GM21529 (cell line): ENCODE results near the gene MRPL37.

Experiments used
- ATAC-seq: cut with Tn5 transposase; IDR thresholded peaks from one replicate; pipeline ENCODE4 v1.9.1; 2021; ENCODE audit not compliant: unreplicated experiment

Gene MRPL37

DNA sequence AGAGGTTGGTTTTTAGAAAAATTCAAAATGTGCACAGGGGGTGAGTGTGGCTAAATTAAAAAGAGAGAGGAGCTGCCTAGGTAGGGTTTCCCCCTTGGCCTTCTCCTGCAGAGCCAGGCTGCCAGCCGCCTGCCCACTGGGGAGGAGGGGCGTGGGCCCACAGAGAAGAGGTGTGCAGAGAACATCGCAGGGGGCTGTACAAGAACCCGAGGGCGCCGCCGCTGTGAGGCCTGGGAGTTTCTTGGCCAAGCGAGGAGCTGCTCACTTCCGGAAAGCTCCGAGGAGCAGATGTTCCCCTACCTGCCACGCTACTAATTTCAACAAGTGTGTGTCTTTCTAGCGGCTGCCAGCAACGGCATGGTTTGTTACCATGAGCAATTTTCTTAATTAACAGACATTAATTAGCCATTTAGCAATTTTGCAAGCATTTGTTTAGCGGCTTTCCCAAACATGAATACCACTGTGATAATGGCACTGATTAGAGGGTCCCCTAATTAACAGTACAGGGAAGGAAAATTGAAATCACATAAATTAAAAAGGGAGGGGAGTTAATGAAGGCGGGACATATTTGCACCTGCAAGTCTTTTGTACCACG is 59.7 kb downstream of the MRPL37 start:
- no peak for ATAC-seq

DNA sequence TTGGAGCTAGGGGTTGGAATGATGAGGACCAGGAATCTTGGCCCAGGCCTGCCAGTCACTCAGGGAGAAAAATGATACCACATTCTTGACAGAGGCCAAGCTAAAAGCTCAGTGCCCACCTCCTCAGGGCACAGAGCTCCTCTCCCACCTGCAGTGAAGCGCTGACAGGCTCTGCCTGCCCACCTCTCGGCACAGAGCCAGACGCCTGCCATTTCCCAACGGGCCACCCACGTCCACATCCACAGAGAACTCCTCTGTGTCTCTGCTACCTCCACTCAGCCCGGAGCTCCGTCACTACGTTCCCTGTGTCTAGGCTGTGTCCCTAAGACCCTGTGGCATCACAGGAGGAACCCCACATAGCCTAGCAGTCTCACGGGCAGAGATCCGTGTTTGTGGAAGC is 60.8 kb downstream of the MRPL37 start:
- ATAC-seq, result no peak

DNA sequence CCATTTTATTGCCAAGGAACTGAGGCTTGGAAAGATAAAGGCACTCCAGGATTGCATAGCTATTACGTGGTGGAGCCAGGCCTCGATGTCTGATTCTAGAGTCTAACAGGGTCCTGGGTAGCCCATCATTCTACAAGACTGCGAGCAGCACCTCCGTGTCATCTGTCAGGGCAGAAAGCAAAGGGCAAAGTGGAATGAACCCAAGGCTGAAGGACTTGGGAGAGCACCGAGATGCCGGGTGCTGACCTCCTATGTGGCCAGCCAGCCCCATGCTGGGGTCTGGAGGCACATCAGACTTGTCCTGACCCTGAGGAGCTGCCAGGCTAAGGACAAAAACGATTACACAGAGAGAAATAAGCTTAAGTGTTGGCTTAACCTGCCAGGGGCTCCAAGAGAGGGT is 62.3 kb downstream of the MRPL37 start:
- ATAC-seq, result no peak

DNA sequence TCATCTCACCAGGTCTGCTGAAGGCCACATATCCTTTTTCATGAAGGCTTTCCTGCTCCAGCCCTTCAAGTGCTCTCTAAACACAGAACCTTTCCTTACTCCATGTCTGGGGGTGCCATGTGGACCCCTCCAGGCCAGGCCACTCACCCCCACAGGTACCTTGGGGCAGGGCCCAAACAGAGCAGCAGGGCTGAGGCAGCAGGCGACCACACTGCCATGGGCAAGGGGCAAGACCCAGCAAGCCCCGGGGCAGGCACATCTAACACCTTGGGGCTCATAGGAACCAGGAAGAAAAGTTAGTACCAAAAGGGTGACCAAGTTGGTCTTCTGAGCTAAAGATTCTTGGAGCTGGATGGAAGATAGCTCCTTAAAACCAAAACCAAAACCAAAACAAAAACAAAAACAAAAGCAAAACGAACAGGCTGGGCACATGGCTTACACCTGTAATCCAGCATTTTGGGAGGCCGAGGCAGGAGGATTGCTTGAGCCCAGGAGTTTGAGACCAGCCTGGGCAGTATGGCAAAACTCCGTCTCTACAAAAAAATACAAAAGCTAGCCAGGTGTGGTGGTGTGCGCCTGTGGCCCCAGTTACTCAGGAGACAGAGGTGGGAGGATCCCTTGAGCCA is 63.7 kb downstream of the MRPL37 start:
- no peak for ATAC-seq

DNA sequence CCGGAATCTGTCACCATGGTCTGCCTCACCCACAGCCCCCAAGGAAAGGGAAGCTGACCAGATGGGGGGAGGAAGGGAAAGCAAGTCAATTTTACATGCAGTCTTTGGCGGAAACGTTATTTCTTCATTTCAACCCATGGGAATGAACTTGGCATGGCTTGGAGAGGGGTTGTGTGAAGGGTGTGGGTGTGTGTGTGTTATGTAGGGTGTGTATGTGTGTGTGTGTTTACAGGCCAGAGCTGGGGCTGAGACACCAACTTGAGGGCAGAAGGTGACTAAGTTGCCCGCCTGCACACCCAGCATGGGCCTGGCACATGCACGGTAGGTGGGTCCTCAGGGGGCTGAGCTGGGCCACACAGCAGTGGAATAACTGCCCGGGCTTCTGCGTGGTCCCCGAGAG is 65.2 kb downstream of the MRPL37 start:
- ATAC-seq, result no peak

DNA sequence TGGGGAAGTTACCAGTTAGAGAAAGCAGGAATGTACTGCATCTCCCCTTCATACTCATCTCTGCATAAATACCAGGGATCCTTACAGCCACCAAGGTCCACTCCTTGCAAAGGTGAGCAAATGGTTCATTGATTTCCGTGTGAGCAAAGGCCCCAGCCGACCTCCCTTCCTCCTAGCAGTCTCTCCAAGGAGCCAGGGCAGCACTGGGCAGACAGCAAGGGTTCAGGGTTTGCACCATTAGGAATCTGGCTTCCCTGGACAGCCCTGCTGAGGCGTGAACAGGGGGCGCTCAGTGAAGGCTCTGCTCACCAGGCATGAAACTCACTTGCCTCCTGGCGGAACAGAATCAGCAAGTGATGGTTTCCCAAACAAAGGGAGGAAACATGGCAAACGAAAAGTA is 65.7 kb downstream of the MRPL37 start:
- no peak for ATAC-seq

DNA sequence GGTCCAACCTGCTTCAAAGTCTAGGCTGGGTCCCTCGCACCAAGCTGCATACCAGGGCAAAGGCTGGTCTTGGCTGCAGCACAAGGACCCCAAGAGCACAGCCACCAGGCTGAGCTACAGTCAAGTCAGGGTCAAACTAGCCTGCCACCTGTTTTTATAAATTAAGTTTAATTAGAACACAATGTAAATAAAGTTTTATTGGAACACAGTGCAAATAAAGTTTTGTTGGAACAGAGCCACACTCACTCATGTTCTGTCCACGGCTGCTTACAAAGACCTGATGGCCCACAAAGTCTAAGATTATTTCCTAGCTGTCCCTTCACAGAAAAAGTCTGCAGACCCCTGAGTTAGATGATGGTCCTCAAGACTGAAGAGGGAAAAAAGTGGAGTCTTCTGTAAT is 66.2 kb downstream of the MRPL37 start:
- ATAC-seq, result no peak

DNA sequence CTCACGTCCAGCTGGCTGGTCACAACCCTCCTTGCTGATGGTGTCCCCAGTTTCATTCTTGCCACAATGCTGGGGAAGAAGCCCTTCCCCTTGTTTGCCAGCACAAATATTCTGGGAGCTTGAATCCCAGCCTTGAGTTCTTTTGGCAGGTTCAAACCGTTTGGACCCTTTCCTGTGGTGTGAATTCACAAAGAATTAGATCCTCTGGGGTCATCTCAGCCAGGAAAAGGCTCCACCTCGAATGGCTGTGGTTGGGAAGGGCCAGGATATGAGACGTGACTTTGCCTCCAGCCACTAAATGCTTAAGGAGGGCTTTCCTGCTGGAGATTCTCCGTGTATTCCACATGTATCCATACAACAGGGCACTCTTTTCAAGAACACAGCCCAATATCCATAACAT is 66.9 kb downstream of the MRPL37 start:
- ATAC-seq, result no peak
